ENCODE measurements around the gene NRIP3. TPM values are rescaled to one million over a fixed set of nuclear protein-coding genes. Genes with fewer than 3 reads are reported as not detected.

NRIP3 gene
- total RNA-seq = 1.3 TPM
- long read RNA-seq, partial matches to known transcripts = 0 of 3 reads
- long read RNA-seq, other reads (novel, unspliced or antisense) = 2 of 3 reads

- H3K9me3 ChIP-seq = no peaks in the 10 kb centered on the region
- H3K27me3 ChIP-seq = peaks cover 33% of the 10 kb centered on the region
- H3K4me1 ChIP-seq = peaks cover 19% of the 10 kb centered on the region
- ATAC-seq = peak; percentile 87
- H3K36me3 ChIP-seq = no peaks in the 10 kb centered on the region
- no peak within 1 kb of the TSS for H3K27ac ChIP-seq
- intact Hi-C loops (cut with DNase I) = no loop called here
- DNase-seq = peak; percentile 84
- TF ChIP-seq CTCF (IDR thresholded peaks at IDR 0.05) = no peak
- peak within 1 kb of the TSS; percentile 52 for H3K4me3 ChIP-seq
These were observed at the start of gene NRIP3 for GRCh38 chr11:9003573-9004182. NRIP3 (minus strand) TSS chr11:9004001; CDS start chr11:9003935, 66 bp downstream.

GRCh38 chr11:9052316-9052715 lies 48.5 kb upstream of the NRIP3 start:
- TF ChIP-seq CTCF (IDR thresholded peaks at IDR 0.05) = no peak
- ATAC-seq = no peak

GRCh38 chr11:9049959-9050358 lies 46.2 kb upstream of the NRIP3 start:
- Histone ChIP-seq H3K4me1 (peaks cover 14% of the 10 kb centered on the region), H3K27me3 (no peaks in the 10 kb centered on the region), H3K4me3 (no peak overlapping the region), H3K36me3 (no peaks in the 10 kb centered on the region), H3K27ac (no peak overlapping the region), H3K9me3 (no peaks in the 10 kb centered on the region)
- intact Hi-C loops (cut with DNase I) = no loop called here
- no peak for TF ChIP-seq CTCF (IDR thresholded peaks at IDR 0.05)
- DNase-seq (no peak), ATAC-seq (no peak)

More at GRCh38 chr11:9052316-9052715, 48.5 kb upstream of the NRIP3 start:
- Histone ChIP-seq H3K27me3 (no peaks in the 10 kb centered on the region), H3K4me1 (peaks cover 5% of the 10 kb centered on the region), H3K27ac (no peak overlapping the region), H3K4me3 (no peak overlapping the region), H3K36me3 (no peaks in the 10 kb centered on the region), H3K9me3 (no peaks in the 10 kb centered on the region)
- intact Hi-C loops (cut with DNase I) = no loop called here
- DNase-seq = no peak

- TF ChIP-seq CTCF (IDR thresholded peaks at IDR 0.05) = no peak
- no peaks in the 10 kb centered on the region for H3K9me3 ChIP-seq
- H3K36me3 ChIP-seq = no peaks in the 10 kb centered on the region
- intact Hi-C loops (cut with DNase I) = no loop called here
- peaks cover 14% of the 10 kb centered on the region for H3K4me1 ChIP-seq
- no peaks in the 10 kb centered on the region for H3K27me3 ChIP-seq
- DNase-seq (no peak), ATAC-seq (peak; percentile 50)
- H3K27ac ChIP-seq = peak overlapping the region; percentile 11
- no peak overlapping the region for H3K4me3 ChIP-seq
These were observed 44.2 kb upstream of the NRIP3 start for GRCh38 chr11:9047964-9048523.

- Histone ChIP-seq H3K27me3 (no peaks in the 10 kb centered on the region), H3K4me1 (peaks cover 14% of the 10 kb centered on the region), H3K36me3 (no peaks in the 10 kb centered on the region), H3K27ac (peak overlapping the region; percentile 27), H3K9me3 (no peaks in the 10 kb centered on the region), H3K4me3 (no peak overlapping the region)
- no peak for DNase-seq
- intact Hi-C loops (cut with DNase I) = no loop called here
- no peak for TF ChIP-seq CTCF (IDR thresholded peaks at IDR 0.05)
- no peak for ATAC-seq
These were observed 42.7 kb upstream of the NRIP3 start for GRCh38 chr11:9046481-9046880.

All from upper lobe of right lung (tissue), 1 donor.